Measurements from ENCODE around the gene ADAMTS12.

The ADAMTS12 gene

GRCh38 chr5:33641744-33642505 lies 249.9 kb downstream of the ADAMTS12 start:
- DNase-seq: no peak

GRCh38 chr5:33639474-33639873 lies 252.3 kb downstream of the ADAMTS12 start:
- DNase-seq: no peak

GRCh38 chr5:33637011-33637410 lies 254.8 kb downstream of the ADAMTS12 start:
- DNase-seq: no peak

- no peak for DNase-seq
These were observed 256.2 kb downstream of the ADAMTS12 start for GRCh38 chr5:33635582-33635981.

- DNase-seq: no peak
These were observed 258.1 kb downstream of the ADAMTS12 start for GRCh38 chr5:33633699-33634098.

- no peak for DNase-seq
These were observed 260.0 kb downstream of the ADAMTS12 start for GRCh38 chr5:33631786-33632185.

GRCh38 chr5:33631139-33631538 lies 260.7 kb downstream of the ADAMTS12 start:
- DNase-seq: no peak

- no peak for DNase-seq
These were observed 261.8 kb downstream of the ADAMTS12 start for GRCh38 chr5:33629999-33630398.

- no peak for DNase-seq
These were observed 263.0 kb downstream of the ADAMTS12 start for GRCh38 chr5:33628796-33629195.

GRCh38 chr5:33621514-33621913 lies 270.3 kb downstream of the ADAMTS12 start:
- DNase-seq: no peak

- no peak for DNase-seq
These were observed 277.8 kb downstream of the ADAMTS12 start for GRCh38 chr5:33614039-33614438.

- DNase-seq: no peak
These were observed 279.4 kb downstream of the ADAMTS12 start for GRCh38 chr5:33612386-33612785.

- no peak for DNase-seq
These were observed 279.9 kb downstream of the ADAMTS12 start for GRCh38 chr5:33611877-33612276.

GRCh38 chr5:33608344-33609041 lies 283.3 kb downstream of the ADAMTS12 start:
- DNase-seq: no peak

- no peak for DNase-seq
These were observed 287.3 kb downstream of the ADAMTS12 start for GRCh38 chr5:33604503-33604902.

- DNase-seq: no peak
These were observed 289.9 kb downstream of the ADAMTS12 start for GRCh38 chr5:33601881-33602280.

GRCh38 chr5:33595303-33595702 lies 296.5 kb downstream of the ADAMTS12 start:
- DNase-seq: no peak

GRCh38 chr5:33594006-33594405 lies 297.8 kb downstream of the ADAMTS12 start:
- DNase-seq: no peak

- no peak for DNase-seq
These were observed 299.5 kb downstream of the ADAMTS12 start for GRCh38 chr5:33592245-33592644.

- peak; percentile 13 to 16 for DNase-seq
These were observed 303.0 kb downstream of the ADAMTS12 start for GRCh38 chr5:33588654-33589372.

GRCh38 chr5:33583332-33583731 lies 308.5 kb downstream of the ADAMTS12 start:
- DNase-seq: no peak

- DNase-seq: no peak
These were observed 309.4 kb downstream of the ADAMTS12 start for GRCh38 chr5:33582417-33582816.

- no peak for DNase-seq
These were observed 312.0 kb downstream of the ADAMTS12 start for GRCh38 chr5:33579789-33580188.

- no peak for DNase-seq
These were observed 312.6 kb downstream of the ADAMTS12 start for GRCh38 chr5:33579152-33579551.

All from inflammatory macrophage (primary cell).